Spleen (tissue), 7 donors: ENCODE data around the gene ARHGEF28.

ENCODE experiments used
- CTCF ChIP-seq, 11 experiments: fragments of 200-600 bp in 7 of 11; fragments of 450-650 bp in 4 of 11; sonication (generic) in 4 of 11; IDR thresholded peaks in 8 of 11; conservative IDR thresholded peaks in 3 of 11; 1 replicate in 7 of 11; 2 replicates in 4 of 11; pipeline versions ENCODE4 v1.4.0 to v1.8.0; 2016 to 2021; ENCODE audit warnings: antibody characterized with exemption in 11 of 11, inconsistent platforms in 4 of 11, mild to moderate bottlenecking in 1 of 11
- POLR2A ChIP-seq, 3 donors: fragments of 450-650 bp; IDR thresholded peaks; one replicate each; pipeline ENCODE4 v1.5.1; 2017; ENCODE audit warnings: antibody characterized with exemption in 3 of 3, mild to moderate bottlenecking in 1 of 3
- POLR2AphosphoS5 ChIP-seq, 3 donors: sonication (generic); formaldehyde crosslinking; IDR thresholded peaks; one replicate each; pipeline ENCODE4 v1.5.1; 2017; ENCODE audit warnings: antibody characterized with exemption in 3 of 3
- donor health status: DM: no; HTN: no; CAD: no; lungs with moderate emphysema.
- donor health status: DM: no; HTN: no; CAD: no.
- donor health status: DM: no; HTN: no; CAD: no.

DNA sequence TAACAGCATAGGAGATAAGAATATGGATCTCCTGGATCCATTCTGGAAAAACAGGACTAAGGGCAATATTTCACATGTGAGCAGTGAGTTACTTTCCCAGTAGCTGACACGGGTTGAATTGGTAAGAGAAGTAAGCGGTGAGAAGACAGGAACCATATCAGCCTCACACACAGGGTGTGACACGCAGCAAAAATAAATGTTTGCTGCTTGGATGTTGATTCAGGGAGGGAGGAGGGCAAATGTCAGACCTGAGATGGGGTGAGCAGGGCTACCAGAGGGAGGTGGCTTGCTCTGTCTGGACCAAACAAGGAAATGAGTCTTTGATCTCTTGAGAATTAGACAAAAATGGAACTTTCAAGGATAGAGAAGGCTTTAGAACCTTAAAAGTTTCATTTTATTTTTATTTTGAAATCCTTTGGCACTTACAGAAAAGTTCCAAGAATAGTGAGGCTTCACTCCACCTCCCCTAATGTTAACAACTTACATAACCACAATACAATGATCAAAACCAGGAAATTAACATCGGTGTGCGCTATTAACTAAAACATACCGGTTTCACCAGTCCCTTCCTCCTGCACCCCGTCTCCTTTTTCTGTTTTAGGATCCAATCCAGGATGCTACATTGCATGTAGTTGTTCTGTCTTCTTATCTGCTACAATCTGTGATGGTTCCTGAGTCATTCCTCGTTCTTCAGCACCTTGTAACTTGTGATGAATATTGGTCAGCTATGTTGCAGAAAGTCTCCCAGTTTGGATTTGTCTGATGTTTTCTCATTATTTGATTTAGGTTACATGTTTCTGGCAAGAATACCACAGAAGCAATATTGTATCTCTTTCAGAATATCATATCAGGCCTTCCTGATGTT lies 20.5 kb upstream of the ARHGEF28 start:
- TF ChIP-seq CTCF (IDR thresholded peaks at IDR 0.05 in 8 of 11, conservative IDR thresholded peaks at IDR 0.05 in 3 of 11) (no peak), POLR2A (IDR thresholded peaks at IDR 0.05) (no peak), POLR2AphosphoS5 (IDR thresholded peaks at IDR 0.05) (no peak)
